HepG2 (cell line): Measurements from ENCODE around the gene PLSCR3. TPM values are rescaled to one million over a fixed set of nuclear protein-coding genes. Genes with fewer than 3 reads are reported as not detected.

ENCODE experiments used
- ATAC-seq: fragments of 200-7000 bp; cut with Tn5 transposase; 3 replicates; pipeline ENCODE4 v1.9.1; 2020; ENCODE audit warnings: mild to moderate bottlenecking, moderate library complexity
- BruUV-seq: library from RNA; stranded (reverse); fragments of 400-500 nt; replicated peaks from 2 replicates; lab custom pipeline; 2021; lab: Mats Ljungman, UMichigan
- CTCF ChIA-PET: fragments of 300-600 bp; formaldehyde crosslinking; extraction: SDS; loops from one replicate; lab custom pipeline; 2021; ENCODE audit warnings: low total read pairs, inconsistent platforms, low intra/inter-chr PET ratio; lab: Yijun Ruan, JAX
- POLR2A ChIA-PET: fragments of 350-600 bp; sonication (Branson Sonifier 250); formaldehyde crosslinking; loops from one replicate; lab custom pipeline; 2020; ENCODE audit warnings: antibody characterized with exemption, inconsistent platforms; lab: Yijun Ruan, JAX
- DNase-seq: peaks from one replicate; pipeline ENCODE4 v3.0.0-alpha.2; 2015; ENCODE audit warnings: low spot score
- FAIRE-seq: peaks from 3 replicates; lab custom pipeline; 2011; peaks lifted over from hg19 to GRCh38; lab: Jason Lieb, UNC
- H2AFZ ChIP-seq: one replicate; pipeline ENCODE4 v1.6.1; 2011; ENCODE audit warnings: low read length, inconsistent platforms
- H3K27ac ChIP-seq: fragments of 300-600 bp; 3 replicates; pipeline ENCODE4 v1.8.0; 2011; ENCODE audit warnings: mixed run types, mild to moderate bottlenecking, mixed read lengths, low read length, inconsistent platforms; ENCODE audit not compliant: insufficient read depth; ENCODE audit errors: extremely low read length
- H3K27me3 ChIP-seq, 2 experiments: fragments of 200-600 bp in 1 of 2; 2 replicates in 1 of 2; 3 replicates in 1 of 2; pipeline versions ENCODE4 v1.6.0 to v1.8.0; 2011; ENCODE audit warnings: low read length in 2 of 2, mild to moderate bottlenecking in 2 of 2, moderate library complexity in 2 of 2, inconsistent platforms in 1 of 2; ENCODE audit not compliant: insufficient read depth in 2 of 2, control insufficient read depth in 1 of 2
- H3K36me3 ChIP-seq, 2 experiments: fragments of 200-600 bp in 1 of 2; replicated peaks in 1 of 2; 2 replicates in 1 of 2; 3 replicates in 1 of 2; pipeline versions ENCODE4 v1.5.1 to v1.8.0; 2011; ENCODE audit warnings: low read length in 2 of 2, inconsistent platforms in 1 of 2; ENCODE audit not compliant: insufficient read depth in 2 of 2, control insufficient read depth in 1 of 2
- H3K4me1 ChIP-seq: 2 replicates; pipeline ENCODE4 v1.5.1; 2012; ENCODE audit warnings: low read length, inconsistent platforms; ENCODE audit not compliant: insufficient read depth
- H3K4me2 ChIP-seq: 2 replicates; pipeline ENCODE4 v1.6.0; 2011; ENCODE audit warnings: low read depth, low read length, inconsistent platforms
- H3K4me3 ChIP-seq, 3 experiments: fragments of 200-600 bp in 1 of 3; sonication (generic), shearing (Covaris generic) in 1 of 3; replicated peaks in 1 of 3; 2 replicates each; pipeline ENCODE4 v1.5.1; 2011 to 2016; ENCODE audit warnings: low read length in 3 of 3, inconsistent platforms in 2 of 3, low read depth in 2 of 3, mild to moderate bottlenecking in 2 of 3, control low read depth in 1 of 3, mixed read lengths in 1 of 3; ENCODE audit not compliant: insufficient read depth in 1 of 3
- H3K79me2 ChIP-seq: one replicate; pipeline ENCODE4 v1.6.1; 2011; ENCODE audit warnings: low read length, inconsistent platforms; ENCODE audit not compliant: insufficient read depth
- H3K9ac ChIP-seq: 2 replicates; pipeline ENCODE4 v1.6.0; 2011; ENCODE audit warnings: mild to moderate bottlenecking, low read depth, low read length, inconsistent platforms; ENCODE audit not compliant: insufficient read depth
- H3K9me3 ChIP-seq: 2 replicates; pipeline ENCODE4 v1.5.1; 2012; ENCODE audit warnings: mild to moderate bottlenecking, low read length
- H4K20me1 ChIP-seq: 2 replicates; pipeline ENCODE4 v1.6.0; 2011; ENCODE audit warnings: inconsistent platforms, mild to moderate bottlenecking, low read length, moderate library complexity; ENCODE audit not compliant: insufficient read depth
- ATF7 ChIP-seq, 2 experiments: fragments of 450-650 bp in 1 of 2; sonication (generic) in 1 of 2; formaldehyde crosslinking in 1 of 2; IDR thresholded peaks; 2 replicates each; pipeline versions ENCODE4 v1.4.0 to v1.6.1; 2016 to 2020; ENCODE audit warnings: antibody characterized with exemption in 1 of 2, mild to moderate bottlenecking in 1 of 2, missing genetic modification reagents in 1 of 2
- IRX3 ChIP-seq: sonication (generic); formaldehyde crosslinking; IDR thresholded peaks from 2 replicates; pipeline ENCODE4 v1.8.1; 2023; ENCODE audit warnings: mild to moderate bottlenecking, low read depth, missing genetic modification reagents, borderline replicate concordance
- KDM6A ChIP-seq: IDR thresholded peaks from 2 replicates; pipeline ENCODE4 v1.6.1; 2016; ENCODE audit warnings: low read depth
- NR2F2 ChIP-seq: IDR thresholded peaks from 2 replicates; pipeline ENCODE4 v1.6.1; 2012; ENCODE audit warnings: low read depth, inconsistent platforms, borderline replicate concordance
- RXRB ChIP-seq: IDR thresholded peaks from 2 replicates; pipeline ENCODE4 v1.6.1; 2016; ENCODE audit warnings: borderline replicate concordance, missing genetic modification reagents, missing compliant biosample characterization
- ZFP90 ChIP-seq: sonication (generic); formaldehyde crosslinking; IDR thresholded peaks from 2 replicates; pipeline ENCODE4 v1.8.0; 2022; ENCODE audit warnings: missing genetic modification reagents, mild to moderate bottlenecking, inconsistent platforms, borderline replicate concordance
- ZNF160 ChIP-seq: sonication (generic); formaldehyde crosslinking; IDR thresholded peaks from 2 replicates; pipeline ENCODE4 v1.8.0; 2022; ENCODE audit warnings: mild to moderate bottlenecking, inconsistent platforms, missing genetic modification reagents
- ZNF333 ChIP-seq: sonication (generic); formaldehyde crosslinking; IDR thresholded peaks from 2 replicates; pipeline ENCODE4 v1.4.0; 2020; ENCODE audit warnings: mild to moderate bottlenecking, missing genetic modification reagents, borderline replicate concordance
- ZNF335 ChIP-seq: sonication (generic); formaldehyde crosslinking; IDR thresholded peaks from 2 replicates; pipeline ENCODE4 v1.4.0; 2020; ENCODE audit warnings: missing genetic modification reagents
- ZNF460 ChIP-seq: sonication (generic); formaldehyde crosslinking; IDR thresholded peaks from 2 replicates; pipeline ENCODE4 v1.5.1; 2020; ENCODE audit warnings: missing genetic modification reagents, mild to moderate bottlenecking, borderline replicate concordance
- ZNF557 ChIP-seq: sonication (generic); formaldehyde crosslinking; IDR thresholded peaks from 2 replicates; pipeline ENCODE4 v1.4.0; 2020; ENCODE audit warnings: missing genetic modification reagents
- ZSCAN22 ChIP-seq: sonication (generic); formaldehyde crosslinking; IDR thresholded peaks from 2 replicates; pipeline ENCODE4 v1.4.0; 2020; ENCODE audit warnings: mild to moderate bottlenecking, missing genetic modification reagents
- WGBS: methylation state at CpG from one replicate; pipeline ENCODE4 v1.1.6; 2017; ENCODE audit warnings: low lambda C conversion rate; 5-methylcytosine and 5-hydroxymethylcytosine counted together
- in situ Hi-C: cut with HindIII; loops from 2 replicates; pipeline ENCODE4 v1.10.0; 2017; ENCODE audit warnings: low pct_unique_long_range_greater_than_20kb; ENCODE audit not compliant: extremely low pct_ligation_motif_present
- intact Hi-C: fragments of 100-400 bp; cut with micrococcal nuclease; formaldehyde crosslinking; loops from one replicate; pipeline ENCODE4 v1.10.0; 2022; ENCODE audit not compliant: unreplicated experiment
- polyA plus RNA-seq, 8 experiments: library from polyadenylated mRNA; depleted of rRNA in 3 of 8; stranded (reverse) in 7 of 8; unstranded in 1 of 8; fragments of >200 nt; fragmentation: Illumina TruSeq in 4 of 8; extraction: Trizol in 4 of 8; gene quantifications; 2 replicates each; pipeline versions ENCODE4 v1.2.1 to v1.2.3, GENCODE V29; 2011 to 2016; ENCODE audit warnings: low read depth in 4 of 8, missing spikeins in 1 of 8, mixed read lengths in 1 of 8; ENCODE audit not compliant: insufficient read depth in 1 of 8
- total RNA-seq, 5 experiments: library from RNA; depleted of rRNA; stranded (reverse); fragments of >200 nt; fragmentation: Illumina TruSeq; extraction: Trizol; gene quantifications; 2 replicates each; pipeline ENCODE4 v1.2.3, GENCODE V29; 2016; ENCODE audit warnings: low read depth in 1 of 5
- TF ChIP-seq, protein P1 (sequence below): sonication (generic); formaldehyde crosslinking; IDR thresholded peaks from 2 replicates; pipeline ENCODE4 v1.4.0; 2020; ENCODE audit warnings: mild to moderate bottlenecking, missing genetic modification reagents, borderline replicate concordance
- TF ChIP-seq, protein P2 (sequence below): sonication (generic); formaldehyde crosslinking; IDR thresholded peaks from 2 replicates; pipeline ENCODE4 v1.5.0; 2020; ENCODE audit warnings: mild to moderate bottlenecking, missing genetic modification reagents, borderline replicate concordance

The PLSCR3 gene
- total and polyA plus RNA-seq, 2 of the 13 experiments (the other 11 are each of a cell fraction or from before 2014, with no cell fraction given), result 5.6 to 6.2 TPM

DNA sequence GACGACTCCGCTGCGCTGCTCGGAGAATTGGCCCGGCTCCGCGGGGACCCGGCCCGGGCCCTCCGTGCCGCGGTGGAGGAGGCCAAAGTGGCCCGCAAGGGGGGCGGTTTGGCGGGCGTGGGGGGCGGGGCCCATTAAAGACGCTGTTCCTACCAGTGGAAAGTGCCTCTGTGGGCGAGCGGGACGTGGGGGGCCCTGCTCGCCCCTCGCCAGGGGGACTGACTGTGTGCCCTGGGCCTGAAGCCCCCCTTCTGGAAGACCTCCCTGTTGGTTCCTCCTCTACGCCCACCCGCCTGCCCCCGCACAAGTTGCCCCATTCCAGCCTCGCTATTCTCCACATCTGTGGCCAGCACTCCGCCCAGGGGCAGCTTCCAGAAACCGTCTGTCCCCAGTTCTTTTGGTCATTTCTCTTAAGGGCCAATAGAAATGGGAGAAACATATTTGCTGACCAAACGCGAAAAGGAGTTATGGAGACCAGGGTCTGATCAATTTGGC lies 43.1 kb upstream of the PLSCR3 start:
- no peaks in the 10 kb centered on the region for H3K36me3 ChIP-seq
- H3K79me2 ChIP-seq, result no peaks in the 10 kb centered on the region
- no peak for ATAC-seq
- no TSS peak for BruUV-seq
- in situ Hi-C loops, result loop anchor here (5.0 kb wide), 2 partner anchors 40 to 80 kb away; partner anchors contain the start of genes TMEM95 and ZBTB4
- no peak for FAIRE-seq
- no peaks in the 10 kb centered on the region for H4K20me1 ChIP-seq
- intact Hi-C loops, result loop anchor here (2.0 kb wide), 1 partner anchor 77 kb away; no protein-coding TSS in a partner anchor
- peaks cover 2 to 12% of the 10 kb centered on the region in 2 experiments; a peak in 3 of 5 replicates for H3K27me3 ChIP-seq
- 95% methylated on average over 14 of the region's 31 CpGs for WGBS
- no peak for DNase-seq
- H3K9ac ChIP-seq, result no peak overlapping the region
- H3K4me1 ChIP-seq, result peaks cover 44% of the 10 kb centered on the region
- no peak overlapping the region; a peak in 2 of 6 replicates for H3K4me3 ChIP-seq
- TF ChIP-seq ZFP90 (CRISPR knock-in tag) (no peak), ZNF160 (CRISPR knock-in tag) (no peak), NR2F2 (no peak), KDM6A (CRISPR knock-in tag) (no peak), IRX3 (no peak), ZNF333 (CRISPR knock-in tag) (no peak), RXRB (no peak), ZNF335 (CRISPR knock-in tag) (no peak), ZSCAN22 (CRISPR knock-in tag) (no peak), ZNF557 (CRISPR knock-in tag) (no peak), ATF7 (IDR thresholded peaks at IDR 0.05) (no peak), ATF7 (CRISPR knock-in tag; IDR thresholded peaks at IDR 0.05) (no peak), ZNF460 (CRISPR knock-in tag) (no peak)
- TF ChIP-seq, protein P1, sequence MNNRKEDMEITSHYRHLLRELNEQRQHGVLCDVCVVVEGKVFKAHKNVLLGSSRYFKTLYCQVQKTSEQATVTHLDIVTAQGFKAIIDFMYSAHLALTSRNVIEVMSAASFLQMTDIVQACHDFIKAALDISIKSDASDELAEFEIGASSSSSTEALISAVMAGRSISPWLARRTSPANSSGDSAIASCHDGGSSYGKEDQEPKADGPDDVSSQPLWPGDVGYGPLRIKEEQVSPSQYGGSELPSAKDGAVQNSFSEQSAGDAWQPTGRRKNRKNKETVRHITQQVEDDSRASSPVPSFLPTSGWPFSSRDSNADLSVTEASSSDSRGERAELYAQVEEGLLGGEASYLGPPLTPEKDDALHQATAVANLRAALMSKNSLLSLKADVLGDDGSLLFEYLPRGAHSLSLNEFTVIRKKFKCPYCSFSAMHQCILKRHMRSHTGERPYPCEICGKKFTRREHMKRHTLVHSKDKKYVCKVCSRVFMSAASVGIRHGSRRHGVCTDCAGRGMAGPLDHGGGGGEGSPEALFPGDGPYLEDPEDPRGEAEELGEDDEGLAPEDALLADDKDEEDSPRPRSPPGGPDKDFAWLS (CRISPR knock-in tag), result no peak
- TF ChIP-seq, protein P2, sequence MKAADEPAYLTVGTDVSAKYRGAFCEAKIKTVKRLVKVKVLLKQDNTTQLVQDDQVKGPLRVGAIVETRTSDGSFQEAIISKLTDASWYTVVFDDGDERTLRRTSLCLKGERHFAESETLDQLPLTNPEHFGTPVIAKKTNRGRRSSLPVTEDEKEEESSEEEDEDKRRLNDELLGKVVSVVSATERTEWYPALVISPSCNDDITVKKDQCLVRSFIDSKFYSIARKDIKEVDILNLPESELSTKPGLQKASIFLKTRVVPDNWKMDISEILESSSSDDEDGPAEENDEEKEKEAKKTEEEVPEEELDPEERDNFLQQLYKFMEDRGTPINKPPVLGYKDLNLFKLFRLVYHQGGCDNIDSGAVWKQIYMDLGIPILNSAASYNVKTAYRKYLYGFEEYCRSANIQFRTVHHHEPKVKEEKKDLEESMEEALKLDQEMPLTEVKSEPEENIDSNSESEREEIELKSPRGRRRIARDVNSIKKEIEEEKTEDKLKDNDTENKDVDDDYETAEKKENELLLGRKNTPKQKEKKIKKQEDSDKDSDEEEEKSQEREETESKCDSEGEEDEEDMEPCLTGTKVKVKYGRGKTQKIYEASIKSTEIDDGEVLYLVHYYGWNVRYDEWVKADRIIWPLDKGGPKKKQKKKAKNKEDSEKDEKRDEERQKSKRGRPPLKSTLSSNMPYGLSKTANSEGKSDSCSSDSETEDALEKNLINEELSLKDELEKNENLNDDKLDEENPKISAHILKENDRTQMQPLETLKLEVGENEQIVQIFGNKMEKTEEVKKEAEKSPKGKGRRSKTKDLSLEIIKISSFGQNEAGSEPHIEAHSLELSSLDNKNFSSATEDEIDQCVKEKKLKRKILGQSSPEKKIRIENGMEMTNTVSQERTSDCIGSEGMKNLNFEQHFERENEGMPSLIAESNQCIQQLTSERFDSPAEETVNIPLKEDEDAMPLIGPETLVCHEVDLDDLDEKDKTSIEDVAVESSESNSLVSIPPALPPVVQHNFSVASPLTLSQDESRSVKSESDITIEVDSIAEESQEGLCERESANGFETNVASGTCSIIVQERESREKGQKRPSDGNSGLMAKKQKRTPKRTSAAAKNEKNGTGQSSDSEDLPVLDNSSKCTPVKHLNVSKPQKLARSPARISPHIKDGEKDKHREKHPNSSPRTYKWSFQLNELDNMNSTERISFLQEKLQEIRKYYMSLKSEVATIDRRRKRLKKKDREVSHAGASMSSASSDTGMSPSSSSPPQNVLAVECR (CRISPR knock-in tag), result no peak
- TF ChIP-seq, all 625 proteins: peak for 0
- Histone ChIP-seq H2AFZ (no peak overlapping the region), H3K27ac (no peak overlapping the region), H3K9me3 (no peaks in the 10 kb centered on the region), H3K4me2 (0 out of 2 replicates have a peak overlapping the region, but pooled peaks have one; percentile 12)
- CTCF ChIA-PET, result interaction anchor here (2.1 kb wide), 1 partner anchor 81 kb away, joined by 11 read pairs; no protein-coding TSS in a partner anchor
- POLR2A ChIA-PET, result interaction anchor here (1.8 to 3.8 kb wide), 4 partner anchors 8 to 47 kb away, joined by 4 to 52 read pairs (median 28); partner anchors contain the start of genes CHRNB1, POLR2A and TMEM256
